HepG2 (cell line): Measurements from ENCODE around the gene CACNA1I. TPM values are rescaled to one million over a fixed set of nuclear protein-coding genes. Genes with fewer than 3 reads are reported as not detected.

Experiments
- ATAC-seq: fragments of 200-7000 bp; cut with Tn5 transposase; 3 replicates; pipeline ENCODE4 v1.9.1; 2020; ENCODE audit warnings: mild to moderate bottlenecking, moderate library complexity
- BruUV-seq: library from RNA; stranded (reverse); fragments of 400-500 nt; replicated peaks from 2 replicates; lab custom pipeline; 2021; lab: Mats Ljungman, UMichigan
- CTCF ChIA-PET: fragments of 300-600 bp; formaldehyde crosslinking; extraction: SDS; loops from one replicate; lab custom pipeline; 2021; ENCODE audit warnings: low total read pairs, inconsistent platforms, low intra/inter-chr PET ratio; lab: Yijun Ruan, JAX
- POLR2A ChIA-PET: fragments of 350-600 bp; sonication (Branson Sonifier 250); formaldehyde crosslinking; loops from one replicate; lab custom pipeline; 2020; ENCODE audit warnings: antibody characterized with exemption, inconsistent platforms; lab: Yijun Ruan, JAX
- DNase-seq: peaks from one replicate; pipeline ENCODE4 v3.0.0-alpha.2; 2015; ENCODE audit warnings: low spot score
- FAIRE-seq: peaks from 3 replicates; lab custom pipeline; 2011; peaks lifted over from hg19 to GRCh38; lab: Jason Lieb, UNC
- H2AFZ ChIP-seq: one replicate; pipeline ENCODE4 v1.6.1; 2011; ENCODE audit warnings: low read length, inconsistent platforms
- H3K27ac ChIP-seq: fragments of 300-600 bp; 3 replicates; pipeline ENCODE4 v1.8.0; 2011; ENCODE audit warnings: mixed run types, mild to moderate bottlenecking, mixed read lengths, low read length, inconsistent platforms; ENCODE audit not compliant: insufficient read depth; ENCODE audit errors: extremely low read length
- H3K27me3 ChIP-seq, 2 experiments: fragments of 200-600 bp in 1 of 2; 2 replicates in 1 of 2; 3 replicates in 1 of 2; pipeline versions ENCODE4 v1.6.0 to v1.8.0; 2011; ENCODE audit warnings: low read length in 2 of 2, mild to moderate bottlenecking in 2 of 2, moderate library complexity in 2 of 2, inconsistent platforms in 1 of 2; ENCODE audit not compliant: insufficient read depth in 2 of 2, control insufficient read depth in 1 of 2
- H3K36me3 ChIP-seq, 2 experiments: fragments of 200-600 bp in 1 of 2; replicated peaks in 1 of 2; 2 replicates in 1 of 2; 3 replicates in 1 of 2; pipeline versions ENCODE4 v1.5.1 to v1.8.0; 2011; ENCODE audit warnings: low read length in 2 of 2, inconsistent platforms in 1 of 2; ENCODE audit not compliant: insufficient read depth in 2 of 2, control insufficient read depth in 1 of 2
- H3K4me1 ChIP-seq: 2 replicates; pipeline ENCODE4 v1.5.1; 2012; ENCODE audit warnings: low read length, inconsistent platforms; ENCODE audit not compliant: insufficient read depth
- H3K4me2 ChIP-seq: 2 replicates; pipeline ENCODE4 v1.6.0; 2011; ENCODE audit warnings: low read depth, low read length, inconsistent platforms
- H3K4me3 ChIP-seq, 3 experiments: fragments of 200-600 bp in 1 of 3; sonication (generic), shearing (Covaris generic) in 1 of 3; replicated peaks in 1 of 3; 2 replicates each; pipeline ENCODE4 v1.5.1; 2011 to 2016; ENCODE audit warnings: low read length in 3 of 3, inconsistent platforms in 2 of 3, low read depth in 2 of 3, mild to moderate bottlenecking in 2 of 3, control low read depth in 1 of 3, mixed read lengths in 1 of 3; ENCODE audit not compliant: insufficient read depth in 1 of 3
- H3K79me2 ChIP-seq: one replicate; pipeline ENCODE4 v1.6.1; 2011; ENCODE audit warnings: low read length, inconsistent platforms; ENCODE audit not compliant: insufficient read depth
- H3K9ac ChIP-seq: 2 replicates; pipeline ENCODE4 v1.6.0; 2011; ENCODE audit warnings: mild to moderate bottlenecking, low read depth, low read length, inconsistent platforms; ENCODE audit not compliant: insufficient read depth
- H3K9me3 ChIP-seq: 2 replicates; pipeline ENCODE4 v1.5.1; 2012; ENCODE audit warnings: mild to moderate bottlenecking, low read length
- H4K20me1 ChIP-seq: 2 replicates; pipeline ENCODE4 v1.6.0; 2011; ENCODE audit warnings: inconsistent platforms, mild to moderate bottlenecking, low read length, moderate library complexity; ENCODE audit not compliant: insufficient read depth
- ARHGAP35 ChIP-seq: sonication (generic); formaldehyde crosslinking; IDR thresholded peaks from 2 replicates; pipeline ENCODE4 v1.9.0; 2022; ENCODE audit warnings: mild to moderate bottlenecking, inconsistent platforms, moderate library complexity, missing genetic modification reagents, borderline replicate concordance
- FOSL2 ChIP-seq: sonication (generic); formaldehyde crosslinking; IDR thresholded peaks from 2 replicates; pipeline ENCODE4 v1.4.0; 2020; ENCODE audit warnings: missing genetic modification reagents
- JDP2 ChIP-seq: sonication (generic); formaldehyde crosslinking; IDR thresholded peaks from 2 replicates; pipeline ENCODE4 v1.8.1; 2022; ENCODE audit warnings: missing genetic modification reagents, borderline replicate concordance
- KLF16 ChIP-seq, 2 experiments: sonication (generic) in 1 of 2; formaldehyde crosslinking in 1 of 2; IDR thresholded peaks; 2 replicates each; pipeline versions ENCODE4 v1.6.1 to v1.8.0; 2016 to 2023; ENCODE audit warnings: missing genetic modification reagents in 2 of 2, missing compliant biosample characterization in 1 of 2
- MAFF ChIP-seq: IDR thresholded peaks from 2 replicates; pipeline ENCODE4 v1.6.1; 2011; ENCODE audit warnings: low read depth, low read length, improper control_type of control experiment
- NR2F1 ChIP-seq, 2 experiments: fragments of 450-650 bp in 1 of 2; formaldehyde crosslinking in 1 of 2; IDR thresholded peaks; 2 replicates each; pipeline versions ENCODE4 v1.5.0 to v1.6.1; 2016 to 2020; ENCODE audit warnings: mild to moderate bottlenecking in 1 of 2, missing compliant biosample characterization in 1 of 2, missing genetic modification reagents in 1 of 2, moderate library complexity in 1 of 2
- RORA ChIP-seq: sonication (generic); formaldehyde crosslinking; IDR thresholded peaks from 2 replicates; pipeline ENCODE4 v1.5.0; 2020; ENCODE audit warnings: mild to moderate bottlenecking, missing genetic modification reagents, moderate library complexity
- ZFYVE20 ChIP-seq: sonication (generic); formaldehyde crosslinking; IDR thresholded peaks from 2 replicates; pipeline ENCODE4 v1.8.0; 2023; ENCODE audit warnings: low read depth, mild to moderate bottlenecking, moderate library complexity, missing genetic modification reagents, borderline replicate concordance
- ZNF234 ChIP-seq: sonication (generic); formaldehyde crosslinking; conservative IDR thresholded peaks from 2 replicates; pipeline ENCODE4 v1.5.1; 2020; ENCODE audit warnings: mild to moderate bottlenecking, missing genetic modification reagents
- ZNF570 ChIP-seq: sonication (generic); formaldehyde crosslinking; IDR thresholded peaks from 2 replicates; pipeline ENCODE4 v1.4.0; 2020; ENCODE audit warnings: mild to moderate bottlenecking, missing genetic modification reagents, borderline replicate concordance
- ZNF687 ChIP-seq: sonication (generic); formaldehyde crosslinking; IDR thresholded peaks from 2 replicates; pipeline ENCODE4 v1.5.1; 2020; ENCODE audit warnings: mild to moderate bottlenecking, missing genetic modification reagents, moderate library complexity
- WGBS: methylation state at CpG from one replicate; pipeline ENCODE4 v1.1.6; 2017; ENCODE audit warnings: low lambda C conversion rate; 5-methylcytosine and 5-hydroxymethylcytosine counted together
- in situ Hi-C: cut with HindIII; loops from 2 replicates; pipeline ENCODE4 v1.10.0; 2017; ENCODE audit warnings: low pct_unique_long_range_greater_than_20kb; ENCODE audit not compliant: extremely low pct_ligation_motif_present
- intact Hi-C: fragments of 100-400 bp; cut with micrococcal nuclease; formaldehyde crosslinking; loops from one replicate; pipeline ENCODE4 v1.10.0; 2022; ENCODE audit not compliant: unreplicated experiment
- polyA plus RNA-seq, 8 experiments: library from polyadenylated mRNA; depleted of rRNA in 3 of 8; stranded (reverse) in 7 of 8; unstranded in 1 of 8; fragments of >200 nt; fragmentation: Illumina TruSeq in 4 of 8; extraction: Trizol in 4 of 8; gene quantifications; 2 replicates each; pipeline versions ENCODE4 v1.2.1 to v1.2.3, GENCODE V29; 2011 to 2016; ENCODE audit warnings: low read depth in 4 of 8, missing spikeins in 1 of 8, mixed read lengths in 1 of 8; ENCODE audit not compliant: insufficient read depth in 1 of 8
- total RNA-seq, 5 experiments: library from RNA; depleted of rRNA; stranded (reverse); fragments of >200 nt; fragmentation: Illumina TruSeq; extraction: Trizol; gene quantifications; 2 replicates each; pipeline ENCODE4 v1.2.3, GENCODE V29; 2016; ENCODE audit warnings: low read depth in 1 of 5

Gene CACNA1I
- total and polyA plus RNA-seq, 2 of the 13 experiments (the other 11 are each of a cell fraction or from before 2014, with no cell fraction given): not detected

GRCh38 chr22:39627865-39628562 is 57.5 kb downstream of the CACNA1I start:
- TF ChIP-seq RORA (CRISPR knock-in tag) (no peak), ZNF234 (no peak), NR2F1 (CRISPR knock-in tag; IDR thresholded peaks at IDR 0.05) (no peak), KLF16 (CRISPR knock-in tag; IDR thresholded peaks at IDR 0.05) (no peak), ZNF570 (CRISPR knock-in tag) (no peak), FOSL2 (CRISPR knock-in tag) (0 out of 2 replicates have a peak, but pooled peaks have one; percentile 18)
- H3K4me2 ChIP-seq: no peak overlapping the region
- no peaks in the 10 kb centered on the region for H3K79me2 ChIP-seq
- WGBS: 13% methylated on average over 7 of the region's 12 CpGs
- ChIA-PET CTCF (no interaction called here), POLR2A (no interaction called here)
- no peaks in the 10 kb centered on the region for H4K20me1 ChIP-seq
- FAIRE-seq (no peak), DNase-seq (no peak), ATAC-seq (no peak)
- no peak overlapping the region for H3K9ac ChIP-seq
- H2AFZ ChIP-seq: no peak overlapping the region
- no peak overlapping the region for H3K4me3 ChIP-seq
- no peaks in the 10 kb centered on the region for H3K36me3 ChIP-seq
- no peaks in the 10 kb centered on the region for H3K4me1 ChIP-seq
- H3K27ac ChIP-seq: no peak overlapping the region
- peaks cover 6 to 41% of the 10 kb centered on the region in 2 experiments; a peak in 3 of 5 replicates for H3K27me3 ChIP-seq
- H3K9me3 ChIP-seq: no peaks in the 10 kb centered on the region
- intact Hi-C loops (no loop called here), in situ Hi-C loops (loop anchor here (5.0 kb wide), 1 partner anchor 409 kb away; no protein-coding TSS in a partner anchor)
- BruUV-seq: no TSS peak

- intact Hi-C loops (no loop called here), in situ Hi-C loops (loop anchor here (5.0 kb wide), 1 partner anchor 409 kb away; no protein-coding TSS in a partner anchor)
- Histone ChIP-seq H4K20me1 (no peaks in the 10 kb centered on the region), H2AFZ (no peak overlapping the region), H3K4me2 (no peak overlapping the region), H3K27me3 (peaks cover 5 to 35% of the 10 kb centered on the region in 2 experiments; a peak in 3 of 5 replicates), H3K9ac (no peak overlapping the region), H3K4me1 (no peaks in the 10 kb centered on the region), H3K36me3 (no peaks in the 10 kb centered on the region), H3K9me3 (no peaks in the 10 kb centered on the region), H3K27ac (no peak overlapping the region), H3K4me3 (no peak overlapping the region), H3K79me2 (no peaks in the 10 kb centered on the region)
- BruUV-seq: no TSS peak
- WGBS: 0% methylated on average over 2 of the region's 12 CpGs
- POLR2A ChIA-PET: no interaction called here
- DNase-seq: no peak
- FAIRE-seq: no peak
- no peak for TF ChIP-seq ARHGAP35 (CRISPR knock-in tag)
- no peak for TF ChIP-seq ZFYVE20 (CRISPR knock-in tag)
- TF ChIP-seq JDP2 (CRISPR knock-in tag): no peak
- no peak for TF ChIP-seq MAFF
- TF ChIP-seq ZNF687 (CRISPR knock-in tag): no peak
- no peak for ATAC-seq
- CTCF ChIA-PET: no interaction called here
These were observed 58.1 kb downstream of the CACNA1I start for GRCh38 chr22:39628563-39629080.
